ENCODE results near the gene SMAD6. TPM values are rescaled to one million over a fixed set of nuclear protein-coding genes. Genes with fewer than 3 reads are reported as not detected.

The SMAD6 gene
- total RNA-seq, 8 experiments from 2014 or later = 1.2 to 43.3 (median 3.9) TPM

GRCh38 chr15:66777054-66777453, 75.0 kb downstream of the SMAD6 start:
- Histone ChIP-seq H3K4me1 (replicated peaks in 1 of 2) (peaks cover 7 to 17% of the 10 kb centered on the region in 2 donors), H3K4me3 (no peak overlapping the region), H3K27ac (no peak overlapping the region)
- in situ Hi-C loops (cut with MboI; ENCODE audit: low pct_unique_long_range_greater_than_20kb in 2 of 9, low sequenced_read_pairs in 9 of 9, unreplicated experiment in 9 of 9) = loop anchor here in 1 of 9 experiments (25.0 kb wide), 1 partner anchor 165 kb away; no protein-coding TSS in a partner anchor
- 83 to 100% (median 100%) methylated on average over 1 to 4 of the region's 6 CpGs; no CpG with 5 or more reads in 7 of the 10 experiments for WGBS, 10 experiments
- ATAC-seq (replicated peaks in 6 of 8) = no peak

DNA sequence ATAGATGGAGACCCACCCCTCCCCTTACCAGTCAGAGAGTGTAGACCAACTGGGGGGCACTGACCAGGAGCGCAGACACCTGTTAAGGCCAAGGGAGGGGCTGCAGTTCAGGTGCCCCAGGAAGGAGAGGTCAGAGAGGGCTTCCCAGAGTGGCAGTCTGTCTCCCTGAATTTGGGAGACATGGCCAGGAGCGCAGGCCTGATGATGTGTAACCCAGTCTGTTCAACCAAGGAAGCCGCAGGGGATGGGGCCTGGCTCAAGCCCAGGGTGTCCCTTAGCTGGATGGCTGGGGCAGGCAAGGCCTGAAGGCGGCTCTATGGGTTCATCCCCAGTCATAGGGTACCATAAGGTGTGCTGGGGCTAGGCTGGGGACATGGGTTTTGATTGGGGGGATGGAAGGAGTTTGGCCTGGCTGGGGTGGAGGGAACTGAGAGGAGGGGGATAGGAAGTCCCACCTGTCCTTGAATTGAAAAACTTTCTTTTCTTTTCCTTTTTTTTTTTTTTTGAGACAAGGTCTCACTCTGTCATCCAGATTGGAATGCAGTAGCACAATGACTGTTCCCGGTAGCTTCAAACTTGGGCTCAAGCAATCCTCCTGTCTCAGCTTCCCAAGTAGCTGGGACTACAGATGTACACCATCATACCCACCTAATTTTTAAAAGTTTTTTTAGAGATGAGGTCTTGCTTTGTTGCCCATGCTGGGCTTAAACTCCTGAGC, 75.7 kb downstream of the SMAD6 start:
- Histone ChIP-seq H3K4me3 (no peak overlapping the region), H3K4me1 (replicated peaks in 1 of 2) (peaks cover 7 to 15% of the 10 kb centered on the region in 2 donors), H3K27ac (no peak overlapping the region)
- WGBS, 10 experiments = 73 to 100% (median 90%) methylated on average over 1 to 2 of the region's 5 CpGs; no CpG with 5 or more reads in 6 of the 10 experiments
- no peak for ATAC-seq (replicated peaks in 6 of 8)
- in situ Hi-C loops (cut with MboI; ENCODE audit: low pct_unique_long_range_greater_than_20kb in 2 of 9, low sequenced_read_pairs in 9 of 9, unreplicated experiment in 9 of 9) = loop anchor here in 1 of 9 experiments (25.0 kb wide), 1 partner anchor 165 kb away; no protein-coding TSS in a partner anchor

- ATAC-seq (replicated peaks in 6 of 8) = peak in 1 of 8 experiments; percentile 12
- Histone ChIP-seq H3K27ac (no peak overlapping the region), H3K4me1 (replicated peaks in 1 of 2) (peaks cover 7 to 10% of the 10 kb centered on the region in 2 donors), H3K4me3 (no peak overlapping the region)
- in situ Hi-C loops (cut with MboI; ENCODE audit: low pct_unique_long_range_greater_than_20kb in 2 of 9, low sequenced_read_pairs in 9 of 9, unreplicated experiment in 9 of 9) = loop anchor here in 1 of 9 experiments (25.0 kb wide), 1 partner anchor 166 kb away; no protein-coding TSS in a partner anchor
- no CpG with 5 or more reads among the region's 1 CpG for WGBS, 10 experiments
Observed at GRCh38 chr15:66778314-66778665, 76.3 kb downstream of the SMAD6 start.

GRCh38 chr15:66778716-66779115, 76.7 kb downstream of the SMAD6 start:
- WGBS, 10 experiments = 92 to 100% (median 100%) methylated on average over 1 to 2 of the region's 8 CpGs; no CpG with 5 or more reads in 6 of the 10 experiments
- Histone ChIP-seq H3K27ac (no peak overlapping the region), H3K4me1 (replicated peaks in 1 of 2) (peaks cover 6% of the 10 kb centered on the region in 2 donors), H3K4me3 (no peak overlapping the region)
- in situ Hi-C loops (cut with MboI; ENCODE audit: low pct_unique_long_range_greater_than_20kb in 2 of 9, low sequenced_read_pairs in 9 of 9, unreplicated experiment in 9 of 9) = loop anchor here in 1 of 9 experiments (25.0 kb wide), 1 partner anchor 166 kb away; no protein-coding TSS in a partner anchor
- no peak for ATAC-seq (replicated peaks in 6 of 8)

- in situ Hi-C loops (cut with MboI; ENCODE audit: low pct_unique_long_range_greater_than_20kb in 2 of 9, low sequenced_read_pairs in 9 of 9, unreplicated experiment in 9 of 9) = loop anchor here in 1 of 9 experiments (25.0 kb wide), 1 partner anchor 167 kb away; no protein-coding TSS in a partner anchor
- H3K4me3 ChIP-seq = no peak overlapping the region
- no peak overlapping the region for H3K27ac ChIP-seq
- H3K4me1 ChIP-seq (replicated peaks in 1 of 2) = no peaks in the 10 kb centered on the region
- 83% methylated on average over 1 of the region's 4 CpGs; no CpG with 5 or more reads in 9 of the 10 experiments for WGBS, 10 experiments
- ATAC-seq (replicated peaks in 6 of 8) = peak in 6 of 8 experiments; percentile 12 to 43 (median 32)
Observed at GRCh38 chr15:66779331-66780009, 77.4 kb downstream of the SMAD6 start.

DNA sequence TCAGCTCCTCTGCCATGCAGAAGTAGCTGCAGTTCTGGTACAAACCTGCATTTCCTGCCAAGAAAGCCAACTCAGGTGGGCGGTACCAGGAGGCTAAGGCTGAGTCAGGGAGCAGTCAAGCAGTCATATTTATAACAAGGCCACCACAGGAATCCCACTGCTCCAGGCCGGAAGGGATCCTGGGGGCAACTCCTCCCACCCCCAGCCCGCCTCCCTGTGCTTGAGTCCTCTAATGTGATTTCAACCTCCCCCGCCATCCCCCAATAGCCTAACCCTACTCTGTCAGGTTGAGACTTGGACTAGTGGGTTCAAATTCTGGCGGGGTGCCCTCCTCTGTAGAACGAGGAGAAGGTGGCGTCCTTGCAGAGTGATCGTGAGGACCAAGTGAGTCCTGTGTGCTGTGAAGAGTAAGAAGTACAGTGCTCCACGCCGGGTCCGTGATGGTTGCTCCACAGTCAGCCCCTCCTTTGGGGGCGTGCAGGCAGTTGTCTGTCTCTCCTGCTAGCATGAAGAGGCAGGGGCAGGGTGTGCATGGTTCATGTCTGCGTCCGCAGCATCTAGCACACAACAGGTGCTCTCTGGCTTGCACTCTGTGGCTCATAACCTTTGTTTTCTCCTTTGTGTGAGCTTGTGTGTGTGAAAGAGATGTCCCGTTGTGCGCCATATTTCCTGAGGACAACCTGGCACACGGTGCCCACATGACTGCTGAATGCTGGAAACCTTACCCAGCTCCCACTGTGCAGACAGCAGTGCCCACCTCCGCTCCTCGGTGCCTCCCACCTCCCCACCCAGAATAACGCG, 78.3 kb downstream of the SMAD6 start:
- H3K4me3 ChIP-seq = no peak overlapping the region

DNA sequence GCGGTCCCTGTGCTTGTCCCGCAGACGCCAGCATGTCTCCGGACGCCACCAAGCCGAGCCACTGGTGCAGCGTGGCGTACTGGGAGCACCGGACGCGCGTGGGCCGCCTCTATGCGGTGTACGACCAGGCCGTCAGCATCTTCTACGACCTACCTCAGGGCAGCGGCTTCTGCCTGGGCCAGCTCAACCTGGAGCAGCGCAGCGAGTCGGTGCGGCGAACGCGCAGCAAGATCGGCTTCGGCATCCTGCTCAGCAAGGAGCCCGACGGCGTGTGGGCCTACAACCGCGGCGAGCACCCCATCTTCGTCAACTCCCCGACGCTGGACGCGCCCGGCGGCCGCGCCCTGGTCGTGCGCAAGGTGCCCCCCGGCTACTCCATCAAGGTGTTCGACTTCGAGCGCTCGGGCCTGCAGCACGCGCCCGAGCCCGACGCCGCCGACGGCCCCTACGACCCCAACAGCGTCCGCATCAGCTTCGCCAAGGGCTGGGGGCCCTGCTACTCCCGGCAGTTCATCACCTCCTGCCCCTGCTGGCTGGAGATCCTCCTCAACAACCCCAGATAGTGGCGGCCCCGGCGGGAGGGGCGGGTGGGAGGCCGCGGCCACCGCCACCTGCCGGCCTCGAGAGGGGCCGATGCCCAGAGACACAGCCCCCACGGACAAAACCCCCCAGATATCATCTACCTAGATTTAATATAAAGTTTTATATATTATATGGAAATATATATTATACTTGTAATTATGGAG, 79.1 kb downstream of the SMAD6 start:
- Histone ChIP-seq H3K4me1 (replicated peaks in 1 of 2) (no peaks in the 10 kb centered on the region), H3K27ac (no peak overlapping the region), H3K4me3 (no peak overlapping the region)
- 96 to 100% (median 100%) methylated on average over 1 to 25 of the region's 73 CpGs; no CpG with 5 or more reads in 5 of the 10 experiments for WGBS, 10 experiments
- ATAC-seq (replicated peaks in 6 of 8) = no peak
- in situ Hi-C loops (cut with MboI; ENCODE audit: low pct_unique_long_range_greater_than_20kb in 2 of 9, low sequenced_read_pairs in 9 of 9, unreplicated experiment in 9 of 9) = loop anchor here in 1 of 9 experiments (25.0 kb wide), 1 partner anchor 169 kb away; no protein-coding TSS in a partner anchor

More for the DNA sequence above, 78.3 kb downstream of the SMAD6 start:
- WGBS, 10 experiments = 53 to 100% (median 85%) methylated on average over 1 to 11 of the region's 21 CpGs; no CpG with 5 or more reads in 5 of the 10 experiments
- H3K4me1 ChIP-seq (replicated peaks in 1 of 2) = no peaks in the 10 kb centered on the region
- H3K27ac ChIP-seq = no peak overlapping the region
- peak; percentile 12 to 80 (median 32) for ATAC-seq (replicated peaks in 6 of 8)
- in situ Hi-C loops (cut with MboI; ENCODE audit: low pct_unique_long_range_greater_than_20kb in 2 of 9, low sequenced_read_pairs in 9 of 9, unreplicated experiment in 9 of 9) = loop anchor here in 1 of 9 experiments (25.0 kb wide), 1 partner anchor 168 kb away; no protein-coding TSS in a partner anchor

DNA sequence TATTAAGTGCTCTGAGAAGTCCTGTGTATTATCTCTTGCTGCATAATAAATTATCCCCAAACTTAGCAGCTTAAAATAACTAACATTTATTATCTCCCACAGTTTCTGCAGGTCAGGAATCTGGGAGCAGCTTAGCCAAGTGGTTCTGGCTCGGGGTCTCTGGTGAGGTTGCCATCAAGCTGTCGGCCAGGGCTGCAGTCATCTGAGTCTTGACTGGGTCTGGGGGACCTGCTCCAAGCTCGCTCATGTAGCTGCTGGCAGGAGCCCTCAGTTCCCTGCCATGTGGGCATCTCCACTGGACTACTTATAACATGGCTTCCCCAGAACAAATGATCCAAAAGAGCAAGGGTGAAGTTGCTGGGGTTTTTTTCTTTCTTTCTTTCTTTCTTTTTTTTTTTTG, 80.7 kb downstream of the SMAD6 start:
- no peak for ATAC-seq (replicated peaks in 6 of 8)
- no peak overlapping the region for H3K27ac ChIP-seq
- in situ Hi-C loops (cut with MboI; ENCODE audit: low pct_unique_long_range_greater_than_20kb in 2 of 9, low sequenced_read_pairs in 9 of 9, unreplicated experiment in 9 of 9) = loop anchor here in 1 of 9 experiments (25.0 kb wide), 1 partner anchor 170 kb away; no protein-coding TSS in a partner anchor
- no peak overlapping the region for H3K4me3 ChIP-seq
- peaks cover 0 to 6% of the 10 kb centered on the region in 2 donors for H3K4me1 ChIP-seq (replicated peaks in 1 of 2)
- WGBS, 10 experiments = 20 to 100% (median 67%) methylated on average over 1 to 2 of the region's 3 CpGs; no CpG with 5 or more reads in 5 of the 10 experiments

DNA sequence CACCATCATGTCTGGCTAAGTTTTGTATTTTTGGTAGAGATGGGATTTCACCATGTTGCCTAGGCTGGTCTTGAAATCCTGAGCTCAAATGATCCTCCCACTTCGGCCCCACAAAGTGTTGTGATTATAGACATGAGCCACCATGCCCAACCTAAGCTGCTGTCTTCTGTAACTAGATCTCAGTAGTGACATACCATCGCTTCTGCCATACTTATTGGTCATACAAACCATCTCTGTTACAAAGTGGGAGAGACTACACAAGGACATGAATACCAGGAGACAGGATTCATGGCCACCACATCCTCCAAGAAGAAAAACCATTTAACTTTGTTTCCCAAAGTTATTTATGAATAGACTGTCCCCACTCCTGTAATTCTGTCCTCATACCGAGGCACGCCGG, 81.3 kb downstream of the SMAD6 start:
- WGBS, 10 experiments = 20 to 100% (median 100%) methylated on average over 1 to 4 of the region's 5 CpGs; no CpG with 5 or more reads in 6 of the 10 experiments
- Histone ChIP-seq H3K4me3 (no peak overlapping the region), H3K4me1 (replicated peaks in 1 of 2) (peaks cover 0 to 6% of the 10 kb centered on the region in 2 donors), H3K27ac (no peak overlapping the region)
- in situ Hi-C loops (cut with MboI; ENCODE audit: low pct_unique_long_range_greater_than_20kb in 2 of 9, low sequenced_read_pairs in 9 of 9, unreplicated experiment in 9 of 9) = loop anchor here in 1 of 9 experiments (25.0 kb wide), 1 partner anchor 171 kb away; no protein-coding TSS in a partner anchor
- ATAC-seq (replicated peaks in 6 of 8) = no peak

GRCh38 chr15:66783725-66784124, 81.7 kb downstream of the SMAD6 start:
- H3K4me3 ChIP-seq = no peak overlapping the region
- in situ Hi-C loops (cut with MboI; ENCODE audit: low pct_unique_long_range_greater_than_20kb in 2 of 9, low sequenced_read_pairs in 9 of 9, unreplicated experiment in 9 of 9) = loop anchor here in 1 of 9 experiments (25.0 kb wide), 1 partner anchor 171 kb away; no protein-coding TSS in a partner anchor
- ATAC-seq (replicated peaks in 6 of 8) = no peak
- 60 to 100% (median 89%) methylated on average over 1 to 3 of the region's 7 CpGs; no CpG with 5 or more reads in 3 of the 10 experiments for WGBS, 10 experiments
- H3K27ac ChIP-seq = no peak overlapping the region
- H3K4me1 ChIP-seq (replicated peaks in 1 of 2) = peaks cover 0 to 6% of the 10 kb centered on the region in 2 donors

- in situ Hi-C loops (cut with MboI; ENCODE audit: low pct_unique_long_range_greater_than_20kb in 2 of 9, low sequenced_read_pairs in 9 of 9, unreplicated experiment in 9 of 9) = loop anchor here in 1 of 9 experiments (25.0 kb wide), 1 partner anchor 172 kb away; no protein-coding TSS in a partner anchor
- 90% methylated on average over 3 of the region's 4 CpGs; no CpG with 5 or more reads in 9 of the 10 experiments for WGBS, 10 experiments
- H3K27ac ChIP-seq = no peak overlapping the region
- H3K4me3 ChIP-seq = no peak overlapping the region
- no peak for ATAC-seq (replicated peaks in 6 of 8)
- H3K4me1 ChIP-seq (replicated peaks in 1 of 2) = peaks cover 0 to 6% of the 10 kb centered on the region in 2 donors
Observed at GRCh38 chr15:66784174-66784573, 82.1 kb downstream of the SMAD6 start.

Data from motor neuron (in vitro differentiated cells).